HG02759 (cell line): ENCODE measurements around the gene OIT3.

Source experiments
- ATAC-seq: cut with Tn5 transposase; IDR thresholded peaks from one replicate; pipeline ENCODE4 v1.9.1; 2021; ENCODE audit warnings: mild to moderate bottlenecking, moderate library complexity; ENCODE audit not compliant: unreplicated experiment

OIT3 gene

DNA sequence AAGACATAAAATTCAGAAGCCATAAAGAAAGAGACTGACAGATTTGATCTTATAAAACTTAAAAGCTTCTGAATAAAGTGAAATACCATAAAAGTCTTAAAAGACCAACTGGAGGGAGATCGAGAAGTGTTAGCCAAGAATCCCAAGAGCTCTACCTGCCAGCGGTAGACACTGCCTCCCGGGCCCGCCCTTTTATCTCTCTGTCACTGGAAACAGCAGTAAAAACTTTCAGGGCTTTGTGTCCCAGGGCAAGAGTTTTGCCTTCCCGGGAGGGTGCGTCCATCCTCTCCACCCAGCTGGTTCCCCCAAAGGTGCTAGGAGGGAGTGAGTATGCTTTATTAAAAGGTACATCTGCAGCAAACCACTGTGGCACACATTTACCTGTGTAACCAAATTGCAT, 55.2 kb downstream of the OIT3 start:
- no peak for ATAC-seq

GRCh38 chr10:72951760-72952159, 58.2 kb downstream of the OIT3 start:
- no peak for ATAC-seq

- no peak for ATAC-seq
Measured at GRCh38 chr10:72952189-72952588, 58.6 kb downstream of the OIT3 start.

DNA sequence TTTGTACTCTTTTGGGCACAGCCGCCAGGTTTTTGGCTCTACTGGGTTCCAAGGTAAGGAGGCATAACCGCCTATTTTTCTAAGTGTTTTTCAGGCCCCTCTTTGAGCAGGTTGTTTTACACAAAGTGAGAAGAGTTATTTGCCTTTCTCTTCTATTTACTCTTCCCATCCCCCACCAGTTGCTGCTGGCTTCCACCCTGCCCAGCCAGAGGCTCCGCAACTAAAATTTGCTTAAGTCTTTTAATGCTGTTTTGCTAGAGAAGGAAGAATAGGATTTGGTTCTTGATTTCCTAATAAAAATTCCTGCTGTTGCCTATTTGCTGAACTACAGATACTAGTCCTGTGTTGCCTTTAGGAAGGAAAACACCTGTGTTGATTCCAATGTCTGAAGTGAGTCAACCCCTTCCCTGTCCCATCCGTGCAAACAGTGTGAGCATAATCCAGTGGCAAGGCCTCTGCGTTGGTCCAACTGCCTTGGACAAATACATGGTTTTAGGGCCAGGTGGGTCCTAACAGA, 59.2 kb downstream of the OIT3 start:
- ATAC-seq: no peak

- no peak for ATAC-seq
Measured at GRCh38 chr10:72953687-72954086, 60.1 kb downstream of the OIT3 start.

DNA sequence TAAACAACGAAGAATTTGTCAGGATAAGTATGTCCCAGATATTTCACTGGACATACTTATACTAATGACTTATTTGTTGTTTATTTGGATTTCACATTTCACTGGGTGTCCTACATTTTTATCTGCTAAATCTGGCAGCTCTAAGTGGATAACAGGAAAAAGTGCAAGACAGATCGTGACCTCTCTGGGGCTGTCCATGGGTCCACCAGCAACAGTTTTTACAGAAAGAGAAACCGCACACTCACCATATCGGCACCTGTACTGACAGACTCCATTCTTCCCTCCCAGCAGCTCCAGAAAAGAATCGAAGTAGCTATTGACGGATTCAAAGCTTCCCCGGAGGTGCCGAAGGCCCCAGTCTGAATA, 60.7 kb downstream of the OIT3 start:
- ATAC-seq: no peak

- no peak for ATAC-seq
Measured at GRCh38 chr10:72954596-72955554, 61.3 kb downstream of the OIT3 start, which contains the start of gene PLA2G12B. TSS of gene PLA2G12B (minus strand) at chr10:72954806. CDS start at chr10:72954685, 121 bp downstream.

GRCh38 chr10:72956001-72956400, 62.5 kb downstream of the OIT3 start:
- no peak for ATAC-seq

DNA sequence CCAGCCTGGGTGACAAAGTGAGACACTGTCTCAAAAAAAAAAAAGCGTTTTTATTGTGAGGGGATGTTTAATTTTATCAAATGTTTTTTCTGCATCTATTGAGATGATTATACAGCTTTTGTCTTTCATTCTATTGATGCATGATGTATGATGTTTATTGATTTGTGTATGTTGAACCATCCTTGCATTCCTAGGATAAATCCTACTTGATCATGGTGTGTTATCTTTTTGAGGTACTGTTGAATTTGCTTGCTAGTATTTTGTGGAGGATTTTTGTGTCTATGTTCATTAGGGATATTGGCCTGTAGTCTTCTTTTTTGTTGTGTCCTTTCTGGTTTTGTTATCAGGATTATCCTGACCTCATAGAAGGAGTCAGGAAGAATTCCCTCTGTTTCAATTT, 83.3 kb downstream of the OIT3 start:
- no peak for ATAC-seq

- ATAC-seq: no peak
Measured at GRCh38 chr10:72979709-72980108, 86.2 kb downstream of the OIT3 start.

- no peak for ATAC-seq
Measured at GRCh38 chr10:72980348-72980747, 86.8 kb downstream of the OIT3 start.

GRCh38 chr10:72981028-72981881, 87.7 kb downstream of the OIT3 start:
- no peak for ATAC-seq

DNA sequence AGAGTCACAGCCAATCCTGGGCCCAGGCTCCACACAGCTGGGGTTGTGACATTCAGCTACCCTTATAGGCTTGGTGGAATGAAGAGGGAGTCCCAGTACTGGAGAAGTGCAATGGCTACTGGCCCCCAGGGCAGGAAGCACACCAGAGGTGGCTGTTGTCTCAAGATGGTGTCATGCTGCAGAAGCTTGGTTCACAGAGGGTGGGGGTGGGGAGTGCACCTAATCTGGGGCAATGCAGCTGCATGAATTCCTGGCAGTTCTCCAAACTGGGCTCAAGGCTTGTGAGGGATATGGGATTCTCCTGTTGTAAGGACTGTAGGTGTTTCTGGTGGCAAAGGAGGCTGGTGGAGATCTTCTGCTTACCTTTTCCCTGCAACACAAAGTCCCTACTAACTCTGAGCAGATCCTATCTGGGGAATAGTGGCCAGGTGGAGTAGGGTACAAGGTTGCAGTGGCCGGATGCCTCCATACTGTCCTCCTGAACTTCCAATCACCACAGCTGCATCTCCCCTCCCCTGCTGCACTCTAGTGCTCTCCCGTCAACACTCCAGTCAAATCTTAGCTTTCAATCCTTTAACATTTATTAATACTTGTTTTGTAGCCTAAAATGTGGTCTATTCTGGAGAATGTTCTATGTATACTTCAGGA, 88.5 kb downstream of the OIT3 start:
- no peak for ATAC-seq
